H1 (cell line): ENCODE results near the gene SSPN. TPM values are rescaled to one million over a fixed set of nuclear protein-coding genes. Genes with fewer than 3 reads are reported as not detected.

Experiments used
- CTCF ChIA-PET: fragments of 300-600 bp; sonication (Branson Sonifier 250); formaldehyde crosslinking; loops from one replicate; lab custom pipeline; 2021; ENCODE audit not compliant: partially characterized antibody; lab: Charles Lee
- POLR2A ChIA-PET: fragments of 300-600 bp; sonication (Branson Sonifier 250); formaldehyde crosslinking; loops from one replicate; lab custom pipeline; 2021; ENCODE audit warnings: inconsistent platforms; ENCODE audit not compliant: partially characterized antibody; lab: Charles Lee
- DNase-seq, 2 experiments: peaks; one replicate each; pipeline versions ENCODE4 v3.0.0 to v3.0.0-alpha.2; 2010 to 2022; ENCODE audit warnings: low spot score in 2 of 2, low read depth in 1 of 2, mixed read lengths in 1 of 2
- FAIRE-seq: peaks from 2 replicates; lab custom pipeline; 2011; peaks lifted over from hg19 to GRCh38; lab: Jason Lieb, UNC
- H2AFZ ChIP-seq: 2 replicates; pipeline ENCODE4 v1.8.1; 2012; ENCODE audit warnings: low read length, inconsistent platforms
- H2AK5ac ChIP-seq: 2 replicates; pipeline ENCODE4 v1.6.1; 2013; ENCODE audit warnings: low read depth, low read length
- H2BK120ac ChIP-seq: replicated peaks from 2 replicates; pipeline ENCODE3; 2013; ENCODE audit warnings: low read depth, low read length, inconsistent platforms
- H2BK12ac ChIP-seq: 2 replicates; pipeline ENCODE4 v1.6.1; 2013; ENCODE audit warnings: low read depth, low read length
- H2BK15ac ChIP-seq: 2 replicates; pipeline ENCODE4 v1.6.1; 2013; ENCODE audit warnings: low read length
- H2BK20ac ChIP-seq: 2 replicates; pipeline ENCODE4 v1.6.1; 2013; ENCODE audit warnings: low read length
- H2BK5ac ChIP-seq: 2 replicates; pipeline ENCODE4 v1.6.1; 2013; ENCODE audit warnings: low read depth, low read length
- H3K14ac ChIP-seq: 2 replicates; pipeline ENCODE4 v1.6.1; 2013; ENCODE audit warnings: inconsistent platforms; ENCODE audit not compliant: insufficient read length
- H3K18ac ChIP-seq: 2 replicates; pipeline ENCODE4 v1.6.1; 2013; ENCODE audit warnings: low read length; ENCODE audit errors: extremely low read depth
- H3K23ac ChIP-seq: 2 replicates; pipeline ENCODE4 v1.6.1; 2013; ENCODE audit warnings: inconsistent platforms; ENCODE audit not compliant: insufficient read length
- H3K23me2 ChIP-seq: 2 replicates; pipeline ENCODE4 v1.6.1; 2013; ENCODE audit warnings: low read depth, low read length
- H3K27ac ChIP-seq: 2 replicates; pipeline ENCODE4 v1.6.1; 2011; ENCODE audit warnings: low read depth, low read length, inconsistent platforms
- H3K27me3 ChIP-seq, 4 experiments: replicated peaks in 1 of 4; 1 replicate in 1 of 4; 2 replicates in 3 of 4; pipeline versions ENCODE4 v1.6.1 to v1.8.1; 2011 to 2013; ENCODE audit warnings: low read length in 3 of 4, mild to moderate bottlenecking in 3 of 4, inconsistent platforms in 2 of 4, mixed read lengths in 2 of 4, moderate library complexity in 1 of 4; ENCODE audit not compliant: control insufficient read depth in 3 of 4, insufficient read depth in 3 of 4; ENCODE audit errors: extremely low read depth in 1 of 4
- H3K36me3 ChIP-seq, 4 experiments: 2 replicates each; pipeline versions ENCODE4 v1.6.1 to v1.8.1; 2011 to 2013; ENCODE audit warnings: mild to moderate bottlenecking in 4 of 4, low read length in 3 of 4, moderate library complexity in 2 of 4, control low read depth in 1 of 4, inconsistent platforms in 1 of 4; ENCODE audit not compliant: insufficient read depth in 4 of 4, control insufficient read depth in 2 of 4
- H3K4ac ChIP-seq: replicated peaks from 2 replicates; pipeline ENCODE3; 2013; ENCODE audit warnings: low read length, low read depth, mixed read lengths, inconsistent platforms; ENCODE audit not compliant: insufficient read length
- H3K4me1 ChIP-seq, 4 experiments: replicated peaks in 1 of 4; 1 replicate in 1 of 4; 2 replicates in 3 of 4; pipeline versions ENCODE4 v1.6.1 to v1.8.1; 2011 to 2013; ENCODE audit warnings: low read length in 3 of 4, inconsistent platforms in 2 of 4, mixed read lengths in 1 of 4; ENCODE audit not compliant: insufficient read depth in 4 of 4, control insufficient read depth in 3 of 4
- H3K4me2 ChIP-seq, 2 experiments: 2 replicates each; pipeline versions ENCODE4 v1.6.1 to v1.8.1; 2011 to 2013; ENCODE audit warnings: low read depth in 2 of 2, low read length in 2 of 2, control low read depth in 1 of 2, inconsistent platforms in 1 of 2, mild to moderate bottlenecking in 1 of 2; ENCODE audit not compliant: insufficient read depth in 1 of 2
- H3K4me3 ChIP-seq, 4 experiments: fragments of 200-600, 300-600 bp in 1 of 4; sonication (generic), shearing (Covaris generic), sonication (Bioruptor Twin) in 1 of 4; 2 replicates each; pipeline versions ENCODE4 v1.5.1 to v1.8.1; 2011 to 2016; ENCODE audit warnings: low read length in 4 of 4, low read depth in 3 of 4, control low read depth in 2 of 4, inconsistent platforms in 2 of 4, mild to moderate bottlenecking in 2 of 4, mixed read lengths in 1 of 4, moderate library complexity in 1 of 4; ENCODE audit not compliant: insufficient read depth in 2 of 4; ENCODE audit errors: extremely low read depth in 1 of 4
- H3K56ac ChIP-seq: replicated peaks from 2 replicates; pipeline ENCODE3; 2013; ENCODE audit warnings: low read depth, mild to moderate bottlenecking, mixed read lengths, low read length, inconsistent platforms; ENCODE audit not compliant: insufficient read length
- H3K79me1 ChIP-seq: 2 replicates; pipeline ENCODE4 v1.6.1; 2013; ENCODE audit warnings: low read depth, low read length, control low read depth
- H3K79me2 ChIP-seq, 2 experiments: 2 replicates each; pipeline versions ENCODE4 v1.6.1 to v1.8.1; 2012 to 2013; ENCODE audit warnings: low read length in 2 of 2, mild to moderate bottlenecking in 2 of 2, inconsistent platforms in 1 of 2; ENCODE audit not compliant: insufficient read depth in 2 of 2, control insufficient read depth in 1 of 2
- H3K9ac ChIP-seq, 4 experiments: replicated peaks in 1 of 4; 1 replicate in 1 of 4; 2 replicates in 3 of 4; pipeline versions ENCODE4 v1.6.1 to v1.8.1; 2011 to 2013; ENCODE audit warnings: low read depth in 3 of 4, low read length in 3 of 4, control low read depth in 2 of 4, mild to moderate bottlenecking in 2 of 4, moderate library complexity in 2 of 4, inconsistent platforms in 1 of 4; ENCODE audit errors: extremely low read depth in 1 of 4
- H3K9me3 ChIP-seq, 2 experiments: 2 replicates each; pipeline versions ENCODE4 v1.6.1 to v1.8.1; 2012 to 2013; ENCODE audit warnings: mild to moderate bottlenecking in 2 of 2, moderate library complexity in 2 of 2, control low read depth in 1 of 2, inconsistent platforms in 1 of 2, low read depth in 1 of 2, low read length in 1 of 2, mixed read lengths in 1 of 2; ENCODE audit not compliant: insufficient read depth in 2 of 2
- H4K20me1 ChIP-seq, 2 experiments: replicated peaks in 1 of 2; 2 replicates each; pipeline versions ENCODE3 to v1.8.1; 2011 to 2013; ENCODE audit warnings: inconsistent platforms in 2 of 2, low read length in 2 of 2, mild to moderate bottlenecking in 1 of 2; ENCODE audit not compliant: insufficient read depth in 2 of 2, control insufficient read depth in 1 of 2
- H4K5ac ChIP-seq: 2 replicates; pipeline ENCODE4 v1.6.1; 2013; ENCODE audit warnings: low read length, low read depth, mixed read lengths, inconsistent platforms; ENCODE audit not compliant: insufficient read length
- H4K8ac ChIP-seq: 2 replicates; pipeline ENCODE4 v1.8.0; 2013; ENCODE audit warnings: mild to moderate bottlenecking, moderate library complexity, low read length, inconsistent platforms; ENCODE audit not compliant: insufficient read depth; ENCODE audit errors: extremely low read depth
- H4K91ac ChIP-seq: replicated peaks from 2 replicates; pipeline ENCODE3; 2013; ENCODE audit warnings: low read length, mixed read lengths, inconsistent platforms; ENCODE audit not compliant: insufficient read length
- ASH2L ChIP-seq: fragments of 200-600, 300-600 bp; sonication (generic); IDR thresholded peaks from one replicate; pipeline ENCODE4 v1.7.1; 2017; ENCODE audit warnings: low read length
- E2F6 ChIP-seq: IDR thresholded peaks from 2 replicates; pipeline ENCODE4 v1.6.1; 2012; ENCODE audit warnings: inconsistent platforms
- EGR1 ChIP-seq: IDR thresholded peaks from 2 replicates; pipeline ENCODE4 v1.6.1; 2011; ENCODE audit warnings: low read depth, low read length, borderline replicate concordance
- EZH2 ChIP-seq: fragments of 200-600 bp; sonication (generic); IDR thresholded peaks from 2 replicates; pipeline ENCODE4 v1.7.1; 2012; ENCODE audit warnings: low read depth, mild to moderate bottlenecking, moderate library complexity, low read length, inconsistent platforms; ENCODE audit not compliant: severe bottlenecking
- HDAC2 ChIP-seq, 2 experiments: fragments of 300-600 bp in 1 of 2; sonication (generic) in 1 of 2; IDR thresholded peaks; 2 replicates each; pipeline ENCODE4 v1.6.1; 2011 to 2012; ENCODE audit warnings: low read depth in 2 of 2, low read length in 2 of 2, mild to moderate bottlenecking in 2 of 2, moderate library complexity in 2 of 2, borderline replicate concordance in 1 of 2, inconsistent platforms in 1 of 2
- MAX ChIP-seq: IDR thresholded peaks from 2 replicates; pipeline ENCODE4 v1.6.1; 2012; ENCODE audit warnings: inconsistent platforms
- SAP30 ChIP-seq: fragments of 300-600 bp; sonication (generic); IDR thresholded peaks from 2 replicates; pipeline ENCODE4 v1.7.1; 2012; ENCODE audit warnings: low read length, moderate library complexity, mild to moderate bottlenecking, inconsistent platforms; ENCODE audit not compliant: insufficient read depth, insufficient replicate concordance
- SIX5 ChIP-seq: IDR thresholded peaks from 2 replicates; pipeline ENCODE4 v1.6.1; 2011; ENCODE audit warnings: mild to moderate bottlenecking, low read depth, low read length
- SUZ12 ChIP-seq: fragments of 200-600 bp; sonication (generic); IDR thresholded peaks from 2 replicates; pipeline ENCODE4 v1.6.1; 2012; ENCODE audit warnings: mild to moderate bottlenecking, inconsistent platforms, low read length, moderate library complexity, mixed read lengths
- TEAD4 ChIP-seq: IDR thresholded peaks from 2 replicates; pipeline ENCODE4 v1.6.1; 2012; ENCODE audit warnings: low read depth, low read length, inconsistent platforms, mixed read lengths
- WGBS, 2 experiments: shearing (Covaris generic) in 1 of 2; methylation state at CpG; one replicate each; pipeline versions ENCODE4 v1.1.6 to v1.1.7; 2013 to 2015; ENCODE audit warnings: low lambda C conversion rate in 2 of 2, mixed read lengths in 2 of 2, inconsistent platforms in 1 of 2, low coverage in 1 of 2, missing lambda C conversion rate in 1 of 2; ENCODE audit not compliant: insufficient replicate concordance in 2 of 2, insufficient coverage in 1 of 2, insufficient read length in 1 of 2; ENCODE audit errors: extremely low coverage in 1 of 2, missing lambda C conversion rate in 1 of 2; 5-methylcytosine and 5-hydroxymethylcytosine counted together
- polyA plus RNA-seq, 7 experiments: library from polyadenylated mRNA; depleted of rRNA in 3 of 7; stranded (reverse) in 5 of 7; unstranded in 2 of 7; fragments of >200 nt in 5 of 7; fragments of 200-250 nt in 2 of 7; gene quantifications; 1 replicate in 5 of 7; 2 replicates in 1 of 7; 4 replicates in 1 of 7; pipeline versions ENCODE4 v1.2.1 to v1.2.3, GENCODE V29; 2011 to 2013; ENCODE audit warnings: missing spikeins in 2 of 7, mixed read lengths in 2 of 7
- total RNA-seq: library from RNA; stranded (reverse); fragmentation: NEBNext Ultra II Directional; extraction: Animal tissue kit (Norgen Biotek cat#: 25700); gene quantifications from 2 replicates; pipeline ENCODE4 v1.2.1, GENCODE V29; 2021

Gene SSPN
- total and polyA plus RNA-seq, 2 of the 8 experiments (the other 6 are each of a cell fraction or from before 2014, with no cell fraction given): 0.86 to 1.8 TPM

- H4K8ac ChIP-seq: no peak overlapping the region; the same call in 1 of the 2 replicates
- H3K79me2 ChIP-seq: no peaks in the 10 kb centered on the region
- H3K18ac ChIP-seq: no peak overlapping the region
- H2BK120ac ChIP-seq: no peak overlapping the region
- no peak overlapping the region for H3K4ac ChIP-seq
- peaks cover 2 to 28% (median 18%) of the 10 kb centered on the region in 4 experiments for H3K27me3 ChIP-seq
- H3K36me3 ChIP-seq: no peaks in the 10 kb centered on the region
- H3K56ac ChIP-seq: no peak overlapping the region
- 6% methylated on average over 44 of the region's 44 CpGs; no CpG with 5 or more reads in 1 of the 2 experiments for WGBS, 2 experiments
- H3K14ac ChIP-seq: no peak overlapping the region
- peak overlapping the region; percentile 60; the same call in 1 of the 2 replicates for H2BK5ac ChIP-seq
- peaks cover 3% of the 10 kb centered on the region; the same call in 1 of the 2 replicates for H3K23me2 ChIP-seq
- peak overlapping the region; percentile 93 for H2AFZ ChIP-seq
- no peaks in the 10 kb centered on the region for H4K20me1 ChIP-seq
- no peaks in the 10 kb centered on the region for H3K9me3 ChIP-seq
- H2AK5ac ChIP-seq: no peak overlapping the region
- no peak overlapping the region for H4K5ac ChIP-seq
- no peak overlapping the region for H3K27ac ChIP-seq
- ChIA-PET POLR2A (interaction anchor here (0.6 to 1.1 kb wide), 3 partner anchors 15 to 26 kb away, joined by 3 read pairs; no protein-coding TSS in a partner anchor), CTCF (interaction anchor here (1.1 to 1.6 kb wide), 4 partner anchors 14 to 387 kb away, joined by 3 to 4 read pairs (median 3); partner anchors contain the start of gene SSPN)
- H2BK12ac ChIP-seq: no peak overlapping the region
- no peak overlapping the region for H2BK15ac ChIP-seq
- no peak overlapping the region for H2BK20ac ChIP-seq
- no peaks in the 10 kb centered on the region; a peak in 3 of 7 replicates for H3K4me1 ChIP-seq
- H3K4me3 ChIP-seq: peak overlapping the region; percentile 14 to 52 (median 38); a peak in 7 of 8 replicates
- FAIRE-seq (no peak), DNase-seq (peak; percentile 10 to 68)
- H4K91ac ChIP-seq: no peak overlapping the region
- H3K23ac ChIP-seq: no peak overlapping the region
- H3K79me1 ChIP-seq: no peaks in the 10 kb centered on the region
- H3K4me2 ChIP-seq: peak overlapping the region; percentile 75 to 82
- H3K9ac ChIP-seq: no peak overlapping the region
- no peak for TF ChIP-seq EGR1
- TF ChIP-seq SAP30: no peak
- TF ChIP-seq ASH2L: peak; percentile 78
- TF ChIP-seq EZH2: peak; percentile 54
- peak; percentile 82 for TF ChIP-seq TEAD4
- peak; percentile 66 for TF ChIP-seq SUZ12
- TF ChIP-seq E2F6: peak; percentile 84
- TF ChIP-seq SIX5: no peak
- TF ChIP-seq MAX: peak; percentile 84
- TF ChIP-seq HDAC2 (IDR thresholded peaks at IDR 0.05; ENCODE audit: borderline replicate concordance in 1 of 2, low read depth in 2 of 2, low read length in 2 of 2): no peak
These were observed 31.4 kb downstream of the SSPN start for GRCh38 chr12:26226629-26227360.
